GM23338 (cell line): ENCODE data around the gene CNGA1.

ENCODE experiments used
- CTCF ChIP-seq, 2 experiments: fragments of 200-600 bp in 1 of 2; sonication (generic) in 1 of 2; conservative IDR thresholded peaks; 2 replicates each; pipeline versions ENCODE4 v1.5.1 to v1.6.1; 2016 to 2017; ENCODE audit warnings: antibody characterized with exemption in 2 of 2, low read depth in 2 of 2, mild to moderate bottlenecking in 2 of 2, moderate library complexity in 1 of 2
- ETS1 ChIP-seq: IDR thresholded peaks from 2 replicates; pipeline ENCODE4 v1.6.1; 2016; ENCODE audit warnings: antibody characterized with exemption
- EZH2 ChIP-seq: fragments of 200-600 bp; sonication (generic); IDR thresholded peaks from one replicate; pipeline ENCODE4 v1.8.0; 2017; ENCODE audit warnings: antibody characterized with exemption, mild to moderate bottlenecking, low read depth; ENCODE audit not compliant: unreplicated experiment
- EZH2phosphoT487 ChIP-seq: fragments of 200-600 bp; sonication (generic); IDR thresholded peaks from one replicate; pipeline ENCODE4 v1.8.1; 2018; ENCODE audit warnings: antibody characterized with exemption; ENCODE audit not compliant: unreplicated experiment
- JUNB ChIP-seq: IDR thresholded peaks from one replicate; pipeline ENCODE4 v1.6.1; 2016; ENCODE audit warnings: antibody characterized with exemption; ENCODE audit not compliant: unreplicated experiment
- NANOG ChIP-seq: IDR thresholded peaks from 2 replicates; pipeline ENCODE4 v1.6.1; 2016; ENCODE audit warnings: antibody characterized with exemption, borderline replicate concordance
- POLR2AphosphoS5 ChIP-seq: IDR thresholded peaks from 2 replicates; pipeline ENCODE4 v1.6.1; 2016; ENCODE audit warnings: antibody characterized with exemption, low read depth
- REST ChIP-seq: IDR thresholded peaks from one replicate; pipeline ENCODE4 v1.6.1; 2018; ENCODE audit warnings: antibody characterized with exemption; ENCODE audit not compliant: unreplicated experiment
- ZNF114 ChIP-seq: fragments of 250-450 bp; sonication (Bioruptor Pico); IDR thresholded peaks from 2 replicates; pipeline ENCODE4 v1.5.0; 2020; ENCODE audit warnings: mild to moderate bottlenecking, moderate library complexity

GRCh38 chr4:48044298-48044697 lies 27.8 kb upstream of the CNGA1 start:
- TF ChIP-seq EZH2 (no peak), CTCF (conservative IDR thresholded peaks at IDR 0.05; ENCODE audit: low read depth in 2 of 2) (no peak), POLR2AphosphoS5 (no peak), ZNF114 (CRISPR knock-in tag) (no peak), EZH2phosphoT487 (no peak), NANOG (no peak), REST (no peak), ETS1 (no peak), JUNB (no peak)
